ENCODE results near the gene ETV7.
"Not testable (repeated sequence)": the region's sequence is repeated elsewhere in the genome, so short reads cannot be mapped to it uniquely, and the experiment has no call there.

Gene ETV7

GRCh38 chr6:36387440-36388303, at the start of gene ETV7:
ETV7 (minus strand) TSS chr6:36387669; CDS start chr6:36387541, 128 bp downstream.
- no peak for FAIRE-seq

- no peak for FAIRE-seq
Observed at GRCh38 chr6:36436466-36436865, 49.0 kb upstream of the ETV7 start.

- no peak for FAIRE-seq
Observed at GRCh38 chr6:36432151-36432671, 44.7 kb upstream of the ETV7 start.

GRCh38 chr6:36431197-36431596, 43.7 kb upstream of the ETV7 start:
- FAIRE-seq = no peak

- no peak for FAIRE-seq
Observed at GRCh38 chr6:36430351-36430750, 42.9 kb upstream of the ETV7 start.

- FAIRE-seq = no peak
Observed at GRCh38 chr6:36428911-36429310, 41.4 kb upstream of the ETV7 start.

GRCh38 chr6:36426622-36427021, 39.2 kb upstream of the ETV7 start:
- no peak for FAIRE-seq

GRCh38 chr6:36423101-36423824, 35.8 kb upstream of the ETV7 start:
- peak; percentile 90 for FAIRE-seq

GRCh38 chr6:36422714-36423100, 35.2 kb upstream of the ETV7 start:
- FAIRE-seq = no peak

- FAIRE-seq = no peak
Observed at GRCh38 chr6:36419310-36419709, 31.8 kb upstream of the ETV7 start.

GRCh38 chr6:36418558-36418957, 31.1 kb upstream of the ETV7 start:
- FAIRE-seq = no peak

- FAIRE-seq = no peak
Observed at GRCh38 chr6:36414481-36414880, 27.0 kb upstream of the ETV7 start.

GRCh38 chr6:36413489-36414480, 26.3 kb upstream of the ETV7 start:
- FAIRE-seq = no peak

- FAIRE-seq = not testable (repeated sequence)
Observed at GRCh38 chr6:36409718-36410117, 22.2 kb upstream of the ETV7 start.

GRCh38 chr6:36404164-36404563, 16.7 kb upstream of the ETV7 start:
- FAIRE-seq = no peak

- FAIRE-seq = no peak
Observed at GRCh38 chr6:36402481-36402880, 15.0 kb upstream of the ETV7 start.

GRCh38 chr6:36399970-36400369, 12.5 kb upstream of the ETV7 start:
- no peak for FAIRE-seq

- FAIRE-seq = no peak
Observed at GRCh38 chr6:36392621-36393020, 5.2 kb upstream of the ETV7 start.

GRCh38 chr6:36389353-36389752, 1.9 kb upstream of the ETV7 start:
- no peak for FAIRE-seq

- FAIRE-seq = no peak
Observed at GRCh38 chr6:36386495-36387439, 702 bp downstream of the ETV7 start.

GRCh38 chr6:36384095-36384494, 3.4 kb downstream of the ETV7 start:
- no peak for FAIRE-seq
